Frontal cortex (tissue), 4 donors: ENCODE data around the gene IGF2BP2. TPM values are rescaled to one million over a fixed set of nuclear protein-coding genes. Genes with fewer than 3 reads are reported as not detected.

Source experiments
- DNase-seq, 2 donors: peaks; one replicate each; pipeline ENCODE4 v3.0.0; 2012; ENCODE audit warnings: low spot score in 2 of 2
- FAIRE-seq: peaks from 2 replicates; lab custom pipeline; 2012; peaks lifted over from hg19 to GRCh38; lab: Jason Lieb, UNC
- small RNA-seq: library from RNA; depleted of rRNA; stranded (forward); fragments of <200 nt; gene quantifications from one replicate; pipeline ENCODE3, GENCODE V24; 2014
- total RNA-seq: library from RNA; depleted of rRNA; stranded (reverse); fragments of >200 nt; gene quantifications from one replicate; pipeline ENCODE4 v1.2.3, GENCODE V29; 2014
- donor health status: control.
- donor health status: control.
- donor health status: control.

The IGF2BP2 gene
- total RNA-seq, 1 donor from 2014 or later, result 20.0 TPM

DNA sequence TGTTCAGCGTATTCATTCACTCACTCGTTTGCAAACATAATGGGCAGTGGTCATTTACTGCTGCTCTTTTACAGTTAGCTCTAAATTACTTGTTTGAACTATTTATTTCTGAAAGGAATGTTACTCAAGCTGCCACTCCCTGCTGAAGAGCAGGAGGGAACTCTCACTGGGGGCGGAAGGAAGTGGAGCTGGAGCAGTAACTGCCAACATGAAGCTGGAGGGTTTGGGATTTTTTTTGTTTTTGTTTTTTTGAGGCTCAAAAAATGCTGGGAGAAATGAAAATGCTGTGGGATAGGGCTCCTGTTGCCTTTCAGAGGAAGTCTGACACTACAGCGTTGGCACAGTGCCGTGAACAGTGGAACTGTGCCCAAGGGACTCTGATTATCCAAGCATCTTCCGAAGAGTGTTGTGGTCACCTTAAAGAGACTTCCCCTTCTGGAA, 194.6 kb downstream of the IGF2BP2 start:
- no peak for DNase-seq
- FAIRE-seq, result no peak

DNA sequence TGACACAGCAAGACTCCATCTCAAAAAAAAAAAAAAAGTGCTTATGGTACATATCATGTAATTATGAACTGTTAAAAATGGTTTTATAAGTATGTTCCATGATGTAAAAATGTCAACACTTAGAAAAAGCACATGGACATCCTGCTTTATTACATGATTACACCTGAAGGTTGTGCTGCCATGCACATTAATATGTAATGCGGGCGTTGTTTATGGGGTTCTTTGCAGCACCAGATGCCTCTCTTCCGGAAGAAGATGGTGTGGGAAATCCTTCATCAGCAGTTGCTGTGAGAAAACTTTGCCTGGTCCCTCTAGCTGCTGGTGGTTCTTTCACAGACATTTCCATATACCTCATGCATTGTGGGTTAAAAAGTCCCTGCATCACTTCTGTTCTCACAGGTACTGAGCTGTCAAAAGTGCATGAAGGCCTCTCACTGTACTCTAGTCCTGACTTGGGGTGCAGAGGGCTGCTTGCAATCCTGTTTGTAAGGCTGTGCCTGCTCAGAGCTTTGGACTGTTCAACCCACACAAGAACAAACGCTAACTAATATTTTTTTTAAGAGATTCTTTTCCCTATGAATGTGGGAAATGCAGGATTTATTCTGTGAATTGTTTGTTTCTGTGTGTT, 195.2 kb downstream of the IGF2BP2 start:
- FAIRE-seq (no peak), DNase-seq (no peak)

DNA sequence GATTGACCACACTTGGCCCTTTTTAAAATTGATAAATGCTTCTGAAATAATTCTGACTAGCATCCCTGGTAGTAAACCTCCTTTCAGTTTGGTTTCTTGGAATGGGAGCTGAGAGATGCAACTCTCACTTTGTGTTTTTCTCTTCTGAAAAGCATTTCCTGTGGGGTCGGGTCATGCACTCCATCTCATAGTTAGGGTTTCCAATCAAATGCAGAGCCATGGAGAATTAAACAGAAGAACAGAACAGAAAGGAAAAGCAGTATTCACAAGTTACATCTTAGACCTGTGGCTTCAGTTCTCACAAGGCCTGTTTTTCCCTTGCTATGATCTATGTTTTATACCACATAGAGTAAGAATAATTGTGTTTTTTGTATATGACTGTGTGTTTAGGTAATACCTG, 199.1 kb downstream of the IGF2BP2 start:
- no peak for DNase-seq
- FAIRE-seq, result no peak

DNA sequence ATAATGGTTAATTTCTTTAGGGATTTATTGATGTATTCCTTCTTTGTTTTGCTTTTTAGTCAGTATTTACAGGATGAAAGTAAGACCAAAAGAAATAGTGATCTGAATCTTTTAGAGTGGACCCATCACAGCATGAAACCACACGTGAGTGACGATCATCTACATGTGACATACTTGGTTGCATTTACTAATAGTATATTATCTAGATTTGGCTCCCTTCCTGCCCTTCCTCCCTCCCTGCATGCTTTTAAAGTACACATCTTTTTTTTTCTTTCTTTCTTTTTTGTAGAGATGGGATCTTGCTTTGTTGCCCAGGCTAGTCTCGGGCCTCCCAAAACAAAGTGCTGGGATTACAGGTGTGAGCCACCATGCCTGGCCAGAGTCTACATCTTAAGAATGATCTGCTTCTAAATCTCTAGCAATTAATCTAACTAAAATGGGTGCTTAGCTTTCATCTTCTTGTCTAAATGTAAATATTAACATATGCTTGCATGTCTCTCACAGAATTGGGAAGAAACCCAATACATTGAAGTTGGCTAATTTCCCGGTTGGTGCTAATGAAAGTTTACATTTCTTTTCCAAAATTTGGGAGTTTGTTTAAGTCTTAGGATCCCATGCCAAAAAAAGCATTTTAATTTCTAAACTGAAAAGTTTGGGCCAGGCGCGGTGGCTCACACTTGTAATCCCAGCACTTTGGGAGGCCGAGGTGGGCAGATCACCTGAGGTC, 200.7 kb downstream of the IGF2BP2 start:
- DNase-seq, result no peak
- FAIRE-seq, result no peak

- DNase-seq, result no peak
- no peak for FAIRE-seq
Measured at GRCh38 chr3:185613016-185613415, 211.8 kb downstream of the IGF2BP2 start.

GRCh38 chr3:185606196-185606595, 218.6 kb downstream of the IGF2BP2 start:
- FAIRE-seq, result no peak

GRCh38 chr3:185605566-185605965, 219.3 kb downstream of the IGF2BP2 start:
- DNase-seq (no peak), FAIRE-seq (no peak)

More at GRCh38 chr3:185606196-185606595, 218.6 kb downstream of the IGF2BP2 start:
- DNase-seq, result no peak

- DNase-seq (no peak), FAIRE-seq (no peak)
Measured at GRCh38 chr3:185595526-185595925, 229.3 kb downstream of the IGF2BP2 start.

- DNase-seq (no peak), FAIRE-seq (no peak)
Measured at GRCh38 chr3:185594073-185594472, 230.8 kb downstream of the IGF2BP2 start.

Small RNA genes within 50 kb of the gene (small RNA-seq; reads per million reads assigned to genes)
- gene AC133473.1 (not detected), gene MIR548AQ (not detected)

Other genes with a start within 250 kb of the IGF2BP2 start
- 35.9 TPM for gene SENP2, start 238.7 kb downstream of the IGF2BP2 start, total RNA-seq
- gene TRA2B, start 113.0 kb upstream of the IGF2BP2 start, total RNA-seq, result 163 TPM